Loucy (cell line): ENCODE results near the gene NTN4.

Source experiments
- H2AFZ ChIP-seq: fragments of 200-600 bp; sonication (generic); 2 replicates; pipeline ENCODE4 v1.6.0; 2016; ENCODE audit warnings: antibody characterized with exemption, mild to moderate bottlenecking, low read length, moderate library complexity
- H3F3A ChIP-seq: fragments of 200-600 bp; 2 replicates; pipeline ENCODE4 v1.6.0; 2016; ENCODE audit warnings: antibody characterized with exemption, low read depth, mild to moderate bottlenecking
- H3K27me3 ChIP-seq: fragments of 200-600 bp; sonication (generic); 2 replicates; pipeline ENCODE4 v1.6.1; 2014; ENCODE audit warnings: low read length, mild to moderate bottlenecking; ENCODE audit not compliant: insufficient read depth, poor library complexity, severe bottlenecking
- H3K36me3 ChIP-seq: fragments of 200-600 bp; sonication (generic); 2 replicates; pipeline ENCODE4 v1.6.1; 2016; ENCODE audit warnings: low read length; ENCODE audit not compliant: insufficient read depth
- H3K4me1 ChIP-seq: fragments of 200-600 bp; sonication (generic); 2 replicates; pipeline ENCODE4 v1.5.1; 2014; ENCODE audit warnings: low read length, mild to moderate bottlenecking; ENCODE audit not compliant: insufficient read depth, poor library complexity, severe bottlenecking
- H3K4me2 ChIP-seq: fragments of 200-600 bp; sonication (generic); 2 replicates; pipeline ENCODE4 v1.6.0; 2014; ENCODE audit warnings: antibody characterized with exemption, low read length, low read depth, mild to moderate bottlenecking; ENCODE audit not compliant: poor library complexity, severe bottlenecking
- H3K4me3 ChIP-seq: fragments of 200-600 bp; sonication (generic); 2 replicates; pipeline ENCODE4 v1.5.1; 2014; ENCODE audit warnings: low read length, mild to moderate bottlenecking, mixed read lengths; ENCODE audit not compliant: poor library complexity, severe bottlenecking
- H3K79me2 ChIP-seq: fragments of 200-600 bp; sonication (generic); 2 replicates; pipeline ENCODE4 v1.6.1; 2014; ENCODE audit warnings: low read length; ENCODE audit not compliant: insufficient read depth
- H3K9ac ChIP-seq: fragments of 200-600 bp; sonication (generic); 2 replicates; pipeline ENCODE4 v1.6.0; 2014; ENCODE audit warnings: mild to moderate bottlenecking, low read depth, low read length, moderate library complexity; ENCODE audit not compliant: poor library complexity, severe bottlenecking
- H3K9me2 ChIP-seq: fragments of 200-600 bp; sonication (generic); replicated peaks from 2 replicates; pipeline ENCODE4 v1.6.1; 2016; ENCODE audit warnings: low read depth, low read length, mixed read lengths
- H3K9me3 ChIP-seq: fragments of 200-600 bp; sonication (generic); 2 replicates; pipeline ENCODE4 v1.6.1; 2014; ENCODE audit warnings: mild to moderate bottlenecking, antibody characterized with exemption, low read length, low read depth; ENCODE audit not compliant: insufficient read depth
- H4K20me1 ChIP-seq: fragments of 200-600 bp; sonication (generic); 2 replicates; pipeline ENCODE4 v1.6.0; 2014; ENCODE audit warnings: antibody characterized with exemption, low read length, mild to moderate bottlenecking; ENCODE audit not compliant: insufficient read depth, poor library complexity, severe bottlenecking
- EZH2phosphoT487 ChIP-seq: fragments of 200-600 bp; IDR thresholded peaks from 2 replicates; pipeline ENCODE4 v1.6.1; 2018; ENCODE audit warnings: antibody characterized with exemption, mild to moderate bottlenecking, moderate library complexity, borderline replicate concordance
- TF ChIP-seq, protein P1 (sequence below): fragments of 200-600 bp; sonication (generic); conservative IDR thresholded peaks from 2 replicates; pipeline ENCODE4 v1.5.1; 2014; ENCODE audit warnings: mild to moderate bottlenecking, antibody characterized with exemption, low read length

The NTN4 gene

DNA sequence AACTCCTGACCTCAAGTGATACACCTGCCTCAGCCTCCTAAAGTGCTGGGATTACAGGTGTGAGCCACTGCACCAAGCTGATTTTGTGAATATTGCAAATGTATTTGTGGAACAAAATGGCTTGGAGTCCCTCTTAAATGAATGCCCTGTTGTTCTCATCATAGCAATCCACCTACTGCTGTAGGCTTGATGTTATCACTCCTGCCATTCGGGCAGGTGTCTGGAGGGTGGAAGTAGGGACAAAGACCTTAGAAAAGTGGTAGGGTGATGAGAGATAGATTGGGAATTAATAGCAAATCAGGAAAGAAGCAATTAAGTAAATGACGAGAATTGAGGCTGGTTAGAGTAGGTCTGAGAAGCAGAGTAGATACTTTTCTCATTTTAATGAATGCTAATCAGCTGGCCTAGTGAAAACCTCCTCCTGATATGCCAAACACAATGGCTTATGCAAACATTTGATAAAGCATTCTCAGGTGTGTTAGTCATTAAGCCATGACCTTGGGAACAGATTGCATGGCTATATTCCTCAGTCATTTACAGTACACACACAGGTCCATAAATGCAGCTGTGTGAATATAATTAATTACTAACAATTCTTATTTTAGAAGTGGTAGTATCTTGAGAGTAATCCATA, 178.8 kb downstream of the NTN4 start:
- no peaks in the 10 kb centered on the region for H3K79me2 ChIP-seq
- H3K27me3 ChIP-seq, result no peaks in the 10 kb centered on the region
- no peak overlapping the region for H3K9ac ChIP-seq
- H4K20me1 ChIP-seq, result no peaks in the 10 kb centered on the region
- no peaks in the 10 kb centered on the region for H3K9me3 ChIP-seq
- H3K36me3 ChIP-seq, result no peaks in the 10 kb centered on the region
- no peak overlapping the region for H3K4me2 ChIP-seq
- no peaks in the 10 kb centered on the region for H3K9me2 ChIP-seq
- H3F3A ChIP-seq, result no peaks in the 10 kb centered on the region
- H2AFZ ChIP-seq, result no peak overlapping the region
- TF ChIP-seq EZH2phosphoT487, result no peak
- TF ChIP-seq, protein P1, sequence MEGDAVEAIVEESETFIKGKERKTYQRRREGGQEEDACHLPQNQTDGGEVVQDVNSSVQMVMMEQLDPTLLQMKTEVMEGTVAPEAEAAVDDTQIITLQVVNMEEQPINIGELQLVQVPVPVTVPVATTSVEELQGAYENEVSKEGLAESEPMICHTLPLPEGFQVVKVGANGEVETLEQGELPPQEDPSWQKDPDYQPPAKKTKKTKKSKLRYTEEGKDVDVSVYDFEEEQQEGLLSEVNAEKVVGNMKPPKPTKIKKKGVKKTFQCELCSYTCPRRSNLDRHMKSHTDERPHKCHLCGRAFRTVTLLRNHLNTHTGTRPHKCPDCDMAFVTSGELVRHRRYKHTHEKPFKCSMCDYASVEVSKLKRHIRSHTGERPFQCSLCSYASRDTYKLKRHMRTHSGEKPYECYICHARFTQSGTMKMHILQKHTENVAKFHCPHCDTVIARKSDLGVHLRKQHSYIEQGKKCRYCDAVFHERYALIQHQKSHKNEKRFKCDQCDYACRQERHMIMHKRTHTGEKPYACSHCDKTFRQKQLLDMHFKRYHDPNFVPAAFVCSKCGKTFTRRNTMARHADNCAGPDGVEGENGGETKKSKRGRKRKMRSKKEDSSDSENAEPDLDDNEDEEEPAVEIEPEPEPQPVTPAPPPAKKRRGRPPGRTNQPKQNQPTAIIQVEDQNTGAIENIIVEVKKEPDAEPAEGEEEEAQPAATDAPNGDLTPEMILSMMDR, result no peak
- H3K4me3 ChIP-seq, result no peak overlapping the region
- no peaks in the 10 kb centered on the region for H3K4me1 ChIP-seq

DNA sequence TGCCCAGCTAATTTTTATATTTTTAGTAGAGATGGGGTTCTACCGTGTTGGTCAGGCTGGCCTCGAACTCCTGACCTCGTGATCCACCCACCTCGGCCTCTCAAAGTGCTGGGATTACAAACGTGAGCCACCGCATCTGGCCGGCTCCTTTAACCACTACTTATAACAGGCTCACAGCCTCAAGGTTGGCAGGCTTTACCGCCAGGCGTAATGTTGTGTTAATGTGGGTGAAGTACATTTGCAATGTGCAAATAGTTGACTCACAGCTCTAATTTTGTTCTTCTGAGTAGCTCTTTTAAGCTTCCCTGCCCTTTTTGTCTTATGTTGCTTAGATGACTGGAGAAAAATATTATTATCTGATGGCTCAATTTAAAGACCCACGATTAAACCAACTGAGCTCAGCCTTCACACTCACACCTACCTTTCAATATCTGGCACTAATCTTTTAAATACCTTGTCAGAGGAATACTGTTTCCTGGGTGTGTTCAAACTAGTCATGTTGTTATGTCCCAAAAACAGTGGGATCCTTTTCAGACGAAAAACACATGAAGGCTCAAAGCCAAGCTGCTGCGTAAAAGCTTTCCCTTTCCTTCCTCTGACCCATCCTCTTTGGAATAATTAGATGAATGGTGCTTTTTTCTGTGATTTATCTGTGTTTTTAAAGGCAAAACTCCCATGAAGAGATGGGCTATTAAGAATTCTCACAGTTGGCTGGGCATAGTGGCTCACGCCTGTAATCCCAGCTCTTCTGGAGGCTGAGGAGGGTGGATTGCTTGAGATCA, 182.1 kb downstream of the NTN4 start:
- TF ChIP-seq, protein P1, result no peak
- TF ChIP-seq EZH2phosphoT487, result no peak

More for the DNA sequence above, 182.1 kb downstream of the NTN4 start:
- no peaks in the 10 kb centered on the region for H3K9me3 ChIP-seq
- H3K4me2 ChIP-seq, result no peak overlapping the region
- no peaks in the 10 kb centered on the region for H4K20me1 ChIP-seq
- H3K9ac ChIP-seq, result no peak overlapping the region
- no peak overlapping the region for H3K4me3 ChIP-seq
- no peaks in the 10 kb centered on the region for H3K27me3 ChIP-seq
- no peaks in the 10 kb centered on the region for H3K9me2 ChIP-seq
- no peak overlapping the region for H2AFZ ChIP-seq
- H3K4me1 ChIP-seq, result no peaks in the 10 kb centered on the region
- H3K79me2 ChIP-seq, result no peaks in the 10 kb centered on the region
- H3F3A ChIP-seq, result no peaks in the 10 kb centered on the region
- no peaks in the 10 kb centered on the region for H3K36me3 ChIP-seq
